HepG2 (cell line): ENCODE results near the gene B3GNT8. TPM values are rescaled to one million over a fixed set of nuclear protein-coding genes. Genes with fewer than 3 reads are reported as not detected.

Source experiments
- HINFP ChIP-seq: sonication (generic); formaldehyde crosslinking; IDR thresholded peaks from 2 replicates; pipeline ENCODE4 v1.4.0; 2020; ENCODE audit warnings: low read depth, mild to moderate bottlenecking, missing genetic modification reagents
- KMT2A ChIP-seq: sonication (generic); formaldehyde crosslinking; IDR thresholded peaks from 2 replicates; pipeline ENCODE4 v1.4.0; 2020; ENCODE audit warnings: missing genetic modification reagents
- MXI1 ChIP-seq: IDR thresholded peaks from 3 replicates; pipeline ENCODE4 v1.6.1; 2012; ENCODE audit warnings: low read depth, low read length, inconsistent platforms, borderline replicate concordance
- NCOA1 ChIP-seq: sonication (generic); formaldehyde crosslinking; IDR thresholded peaks from 2 replicates; pipeline ENCODE4 v1.9.0; 2021; ENCODE audit warnings: missing genetic modification reagents
- NONO ChIP-seq, 2 experiments: fragments of 450-650 bp in 1 of 2; sonication (generic) in 1 of 2; formaldehyde crosslinking in 1 of 2; IDR thresholded peaks in 1 of 2; conservative IDR thresholded peaks in 1 of 2; 2 replicates each; pipeline versions ENCODE4 v1.6.1 to v1.8.0; 2017 to 2022; ENCODE audit warnings: mild to moderate bottlenecking in 1 of 2, missing genetic modification reagents in 1 of 2, moderate library complexity in 1 of 2
- NR2F1 ChIP-seq, 2 experiments: fragments of 450-650 bp in 1 of 2; formaldehyde crosslinking in 1 of 2; IDR thresholded peaks; 2 replicates each; pipeline versions ENCODE4 v1.5.0 to v1.6.1; 2016 to 2020; ENCODE audit warnings: mild to moderate bottlenecking in 1 of 2, missing compliant biosample characterization in 1 of 2, missing genetic modification reagents in 1 of 2, moderate library complexity in 1 of 2
- PLRG1 ChIP-seq: fragments of 450-650 bp; conservative IDR thresholded peaks from 2 replicates; pipeline ENCODE4 v1.6.1; 2016
- PRDM4 ChIP-seq: sonication (generic); formaldehyde crosslinking; IDR thresholded peaks from 2 replicates; pipeline ENCODE4 v1.9.0; 2021; ENCODE audit warnings: missing genetic modification reagents, borderline replicate concordance
- PREB ChIP-seq: sonication (generic); formaldehyde crosslinking; IDR thresholded peaks from 2 replicates; pipeline ENCODE4 v1.4.0; 2020; ENCODE audit warnings: missing genetic modification reagents
- RELA ChIP-seq: sonication (generic); formaldehyde crosslinking; IDR thresholded peaks from 2 replicates; pipeline ENCODE4 v1.4.0; 2020; ENCODE audit warnings: missing genetic modification reagents
- REPIN1 ChIP-seq: sonication (generic); formaldehyde crosslinking; IDR thresholded peaks from 2 replicates; pipeline ENCODE4 v1.8.0; 2022; ENCODE audit warnings: missing genetic modification reagents, low read depth, mild to moderate bottlenecking, borderline replicate concordance
- RFXANK ChIP-seq: IDR thresholded peaks from 2 replicates; pipeline ENCODE4 v1.6.1; 2016
- RNF219 ChIP-seq: sonication (generic); formaldehyde crosslinking; IDR thresholded peaks from 2 replicates; pipeline ENCODE4 v1.5.0; 2020; ENCODE audit warnings: mild to moderate bottlenecking, missing genetic modification reagents
- ZNF124 ChIP-seq: sonication (generic); formaldehyde crosslinking; IDR thresholded peaks from 2 replicates; pipeline ENCODE4 v1.4.0; 2020; ENCODE audit warnings: missing genetic modification reagents
- ZNF556 ChIP-seq: sonication (generic); formaldehyde crosslinking; IDR thresholded peaks from 2 replicates; pipeline ENCODE4 v1.4.0; 2020; ENCODE audit warnings: mild to moderate bottlenecking, missing genetic modification reagents, borderline replicate concordance
- ZNF687 ChIP-seq: sonication (generic); formaldehyde crosslinking; IDR thresholded peaks from 2 replicates; pipeline ENCODE4 v1.5.1; 2020; ENCODE audit warnings: mild to moderate bottlenecking, missing genetic modification reagents, moderate library complexity
- ZSCAN12 ChIP-seq: sonication (generic); formaldehyde crosslinking; IDR thresholded peaks from 2 replicates; pipeline ENCODE4 v1.9.0; 2021; ENCODE audit warnings: mild to moderate bottlenecking, missing genetic modification reagents
- polyA plus RNA-seq, 8 experiments: library from polyadenylated mRNA; depleted of rRNA in 3 of 8; stranded (reverse) in 7 of 8; unstranded in 1 of 8; fragments of >200 nt; fragmentation: Illumina TruSeq in 4 of 8; extraction: Trizol in 4 of 8; gene quantifications; 2 replicates each; pipeline versions ENCODE4 v1.2.1 to v1.2.3, GENCODE V29; 2011 to 2016; ENCODE audit warnings: low read depth in 4 of 8, missing spikeins in 1 of 8, mixed read lengths in 1 of 8; ENCODE audit not compliant: insufficient read depth in 1 of 8
- total RNA-seq, 5 experiments: library from RNA; depleted of rRNA; stranded (reverse); fragments of >200 nt; fragmentation: Illumina TruSeq; extraction: Trizol; gene quantifications; 2 replicates each; pipeline ENCODE4 v1.2.3, GENCODE V29; 2016; ENCODE audit warnings: low read depth in 1 of 5

B3GNT8 gene
- total and polyA plus RNA-seq, 2 of the 13 experiments (the other 11 are each of a cell fraction or from before 2014, with no cell fraction given): 0.26 to 1.9 TPM

- TF ChIP-seq ZNF687 (CRISPR knock-in tag) (peak; percentile 52; the same call in 1 of the 2 replicates), REPIN1 (no peak), ZNF556 (CRISPR knock-in tag) (no peak), NONO (IDR thresholded peaks at IDR 0.05) (no peak), NONO (CRISPR knock-in tag; conservative IDR thresholded peaks at IDR 0.05) (peak; percentile 69), NR2F1 (CRISPR knock-in tag; IDR thresholded peaks at IDR 0.05) (no peak), RNF219 (CRISPR knock-in tag) (no peak), NCOA1 (CRISPR knock-in tag) (no peak), RFXANK (CRISPR knock-in tag) (no peak), ZNF124 (CRISPR knock-in tag) (no peak), HINFP (CRISPR knock-in tag) (no peak), RELA (CRISPR knock-in tag) (0 out of 2 replicates have a peak, but pooled peaks have one; percentile 56), KMT2A (CRISPR knock-in tag) (no peak), PLRG1 (no peak), ZSCAN12 (CRISPR knock-in tag) (no peak), PRDM4 (no peak), MXI1 (peak; percentile 29; the same call in 1 of the 3 replicates), PREB (CRISPR knock-in tag) (no peak)
Observed at GRCh38 chr19:41426952-41427646, at the start of gene B3GNT8 (continued).
